Suppressor macrophage treated with lipopolysaccharide for 1 hour (primary cell): ENCODE data around the gene USF2.

Source experiments
- DNase-seq, 3 donors: peaks; one replicate each; pipeline ENCODE4 v3.0.0-alpha.2; 2020 to 2022

Gene USF2

GRCh38 chr19:35246466-35247092 lies 22.2 kb upstream of the USF2 start:
- DNase-seq = peak; percentile 53 to 71 (median 67)

- peak; percentile 60 to 79 (median 65) for DNase-seq
Observed at GRCh38 chr19:35247526-35248309, 21.0 kb upstream of the USF2 start.

- peak in 1 of 3 donors; percentile 45 for DNase-seq
Observed at GRCh38 chr19:35248310-35249145, 20.2 kb upstream of the USF2 start, which contains the start of gene LSR. Gene LSR (plus strand): TSS chr19:35249002. CDS start chr19:35249023, 21 bp downstream.

GRCh38 chr19:35249146-35249847 lies 19.5 kb upstream of the USF2 start:
- peak; percentile 50 to 74 (median 54) for DNase-seq

- DNase-seq = no peak
Observed at GRCh38 chr19:35249848-35250711, 18.7 kb upstream of the USF2 start.

GRCh38 chr19:35251456-35251855 lies 17.3 kb upstream of the USF2 start:
- no peak for DNase-seq

GRCh38 chr19:35253316-35254286 lies 15.2 kb upstream of the USF2 start:
- no peak for DNase-seq

GRCh38 chr19:35254341-35255297 lies 14.1 kb upstream of the USF2 start:
- no peak for DNase-seq

GRCh38 chr19:35256566-35256965 lies 12.2 kb upstream of the USF2 start:
- no peak for DNase-seq

GRCh38 chr19:35257113-35257461 lies 11.7 kb upstream of the USF2 start:
- no peak for DNase-seq

- DNase-seq = no peak
Observed at GRCh38 chr19:35260694-35261304, 8.0 kb upstream of the USF2 start.

- DNase-seq = no peak
Observed at GRCh38 chr19:35261356-35262100, 7.2 kb upstream of the USF2 start.

GRCh38 chr19:35262101-35262761 lies 6.5 kb upstream of the USF2 start:
- DNase-seq = no peak

- DNase-seq = peak; percentile 58 to 67 (median 63)
Observed at GRCh38 chr19:35264268-35265125, 4.3 kb upstream of the USF2 start.

GRCh38 chr19:35265126-35265899 lies 3.4 kb upstream of the USF2 start:
- no peak for DNase-seq
